HEK293 (cell line): ENCODE data around the gene RHOU.

Experiments
- ATF2 ChIP-seq: fragments of 450-650 bp; formaldehyde crosslinking; IDR thresholded peaks from 2 replicates; pipeline ENCODE4 v1.5.1; 2016; ENCODE audit warnings: missing biosample characterization, missing genetic modification characterization, low read depth
- BCL11A ChIP-seq: fragments of 450-650 bp; formaldehyde crosslinking; IDR thresholded peaks from 2 replicates; pipeline ENCODE4 v1.5.1; 2016; ENCODE audit warnings: low read depth, missing biosample characterization, missing genetic modification characterization
- CTCF ChIP-seq: fragments of 450-650 bp; formaldehyde crosslinking; IDR thresholded peaks from 2 replicates; pipeline ENCODE4 v1.5.1; 2016; ENCODE audit warnings: missing biosample characterization, missing genetic modification characterization
- FEZF1 ChIP-seq: fragments of 450-650 bp; formaldehyde crosslinking; IDR thresholded peaks from 2 replicates; pipeline ENCODE4 v1.5.1; 2016; ENCODE audit warnings: missing biosample characterization, missing genetic modification characterization
- GFI1B ChIP-seq: fragments of 450-650 bp; formaldehyde crosslinking; IDR thresholded peaks from 2 replicates; pipeline ENCODE4 v1.5.1; 2016; ENCODE audit warnings: missing biosample characterization, missing genetic modification characterization
- GLIS1 ChIP-seq: fragments of 450-650 bp; formaldehyde crosslinking; IDR thresholded peaks from 2 replicates; pipeline ENCODE4 v1.5.1; 2016; ENCODE audit warnings: missing biosample characterization, missing genetic modification characterization
- KLF10 ChIP-seq: fragments of 450-650 bp; IDR thresholded peaks from 2 replicates; pipeline ENCODE4 v1.5.1; 2018; ENCODE audit warnings: missing biosample characterization, mild to moderate bottlenecking, missing genetic modification characterization
- MEIS1 ChIP-seq: sonication (generic); formaldehyde crosslinking; IDR thresholded peaks from 2 replicates; pipeline ENCODE4 v1.8.1; 2022; ENCODE audit warnings: missing genetic modification reagents, mild to moderate bottlenecking, borderline replicate concordance
- RBAK ChIP-seq: fragments of 450-650 bp; formaldehyde crosslinking; IDR thresholded peaks from 2 replicates; pipeline ENCODE4 v1.5.1; 2016; ENCODE audit warnings: missing biosample characterization, missing genetic modification characterization
- SP3 ChIP-seq: fragments of 450-650 bp; formaldehyde crosslinking; IDR thresholded peaks from 2 replicates; pipeline ENCODE4 v1.5.1; 2016; ENCODE audit warnings: missing biosample characterization, missing genetic modification characterization
- WT1 ChIP-seq: fragments of 450-650 bp; formaldehyde crosslinking; IDR thresholded peaks from 2 replicates; pipeline ENCODE4 v1.5.1; 2016; ENCODE audit warnings: missing biosample characterization, missing genetic modification characterization
- ZBTB17 ChIP-seq: fragments of 450-650 bp; formaldehyde crosslinking; IDR thresholded peaks from 2 replicates; pipeline ENCODE4 v1.5.1; 2016; ENCODE audit warnings: missing biosample characterization, missing genetic modification characterization
- ZBTB48 ChIP-seq: fragments of 450-650 bp; formaldehyde crosslinking; IDR thresholded peaks from 2 replicates; pipeline ENCODE4 v1.5.1; 2016; ENCODE audit warnings: missing biosample characterization, missing genetic modification characterization
- ZEB2 ChIP-seq: fragments of 450-650 bp; formaldehyde crosslinking; IDR thresholded peaks from 2 replicates; pipeline ENCODE4 v1.5.1; 2016; ENCODE audit warnings: missing biosample characterization, missing genetic modification characterization
- ZFHX2 ChIP-seq: fragments of 450-650 bp; formaldehyde crosslinking; conservative IDR thresholded peaks from 2 replicates; pipeline ENCODE4 v1.5.1; 2016; ENCODE audit warnings: missing biosample characterization, missing genetic modification characterization
- ZNF10 ChIP-seq: fragments of 450-650 bp; formaldehyde crosslinking; IDR thresholded peaks from 2 replicates; pipeline ENCODE4 v1.5.1; 2017; ENCODE audit warnings: missing biosample characterization, missing genetic modification characterization
- ZNF121 ChIP-seq: fragments of 450-650 bp; formaldehyde crosslinking; IDR thresholded peaks from 2 replicates; pipeline ENCODE4 v1.5.1; 2016; ENCODE audit warnings: missing biosample characterization, missing genetic modification characterization
- ZNF155 ChIP-seq: fragments of 450-650 bp; formaldehyde crosslinking; IDR thresholded peaks from 2 replicates; pipeline ENCODE4 v1.5.1; 2016; ENCODE audit warnings: missing biosample characterization, missing genetic modification characterization
- ZNF16 ChIP-seq: fragments of 450-650 bp; formaldehyde crosslinking; IDR thresholded peaks from 2 replicates; pipeline ENCODE4 v1.5.1; 2016; ENCODE audit warnings: low read depth, missing biosample characterization, missing genetic modification characterization
- ZNF184 ChIP-seq: fragments of 450-650 bp; IDR thresholded peaks from 2 replicates; pipeline ENCODE4 v1.5.1; 2018; ENCODE audit warnings: missing biosample characterization, mild to moderate bottlenecking, missing genetic modification characterization
- ZNF24 ChIP-seq: fragments of 450-650 bp; formaldehyde crosslinking; IDR thresholded peaks from 2 replicates; pipeline ENCODE4 v1.5.1; 2016; ENCODE audit warnings: missing biosample characterization, missing genetic modification characterization
- ZNF248 ChIP-seq: fragments of 450-650 bp; formaldehyde crosslinking; IDR thresholded peaks from 2 replicates; pipeline ENCODE4 v1.5.1; 2017; ENCODE audit warnings: missing biosample characterization, missing genetic modification characterization
- ZNF274 ChIP-seq, 2 experiments: fragments of 200-500 bp in 1 of 2; fragments of 450-650 bp in 1 of 2; sonication (Bioruptor generic) in 1 of 2; formaldehyde crosslinking in 1 of 2; IDR thresholded peaks; 2 replicates each; pipeline versions ENCODE4 v1.5.1 to v1.6.1; 2014 to 2016; ENCODE audit warnings: borderline replicate concordance in 1 of 2, inconsistent platforms in 1 of 2, low read length in 1 of 2, missing biosample characterization in 1 of 2, missing genetic modification characterization in 1 of 2
- ZNF311 ChIP-seq: fragments of 450-650 bp; formaldehyde crosslinking; IDR thresholded peaks from 2 replicates; pipeline ENCODE4 v1.5.1; 2017; ENCODE audit warnings: missing biosample characterization, missing genetic modification characterization, borderline replicate concordance
- ZNF404 ChIP-seq: fragments of 450-650 bp; formaldehyde crosslinking; IDR thresholded peaks from 2 replicates; pipeline ENCODE4 v1.5.1; 2017; ENCODE audit warnings: missing biosample characterization, missing genetic modification characterization
- ZNF501 ChIP-seq: fragments of 450-650 bp; formaldehyde crosslinking; IDR thresholded peaks from 2 replicates; pipeline ENCODE4 v1.5.1; 2016; ENCODE audit warnings: missing biosample characterization, missing genetic modification characterization
- ZNF549 ChIP-seq: fragments of 450-650 bp; IDR thresholded peaks from 2 replicates; pipeline ENCODE4 v1.5.1; 2018; ENCODE audit warnings: missing biosample characterization, missing genetic modification characterization, mild to moderate bottlenecking, inconsistent platforms, moderate library complexity
- ZNF558 ChIP-seq: fragments of 450-650 bp; formaldehyde crosslinking; IDR thresholded peaks from 2 replicates; pipeline ENCODE4 v1.5.1; 2016; ENCODE audit warnings: missing biosample characterization, missing genetic modification characterization
- ZNF623 ChIP-seq: fragments of 450-650 bp; formaldehyde crosslinking; IDR thresholded peaks from 2 replicates; pipeline ENCODE4 v1.5.1; 2016; ENCODE audit warnings: missing biosample characterization, missing genetic modification characterization
- ZNF837 ChIP-seq: fragments of 450-650 bp; formaldehyde crosslinking; IDR thresholded peaks from 2 replicates; pipeline ENCODE4 v1.5.1; 2016; ENCODE audit warnings: missing biosample characterization, missing genetic modification characterization
- ZSCAN30 ChIP-seq: fragments of 450-650 bp; IDR thresholded peaks from 2 replicates; pipeline ENCODE4 v1.5.1; 2018; ENCODE audit warnings: missing biosample characterization, mild to moderate bottlenecking, missing genetic modification characterization, moderate library complexity
- ZSCAN5A ChIP-seq: fragments of 450-650 bp; formaldehyde crosslinking; IDR thresholded peaks from 2 replicates; pipeline ENCODE4 v1.5.1; 2016; ENCODE audit warnings: missing biosample characterization, missing genetic modification characterization
- TF ChIP-seq, protein P1 (sequence below): fragments of 450-650 bp; formaldehyde crosslinking; IDR thresholded peaks from 2 replicates; pipeline ENCODE4 v1.5.1; 2016; ENCODE audit warnings: missing biosample characterization, missing genetic modification characterization

RHOU gene

DNA sequence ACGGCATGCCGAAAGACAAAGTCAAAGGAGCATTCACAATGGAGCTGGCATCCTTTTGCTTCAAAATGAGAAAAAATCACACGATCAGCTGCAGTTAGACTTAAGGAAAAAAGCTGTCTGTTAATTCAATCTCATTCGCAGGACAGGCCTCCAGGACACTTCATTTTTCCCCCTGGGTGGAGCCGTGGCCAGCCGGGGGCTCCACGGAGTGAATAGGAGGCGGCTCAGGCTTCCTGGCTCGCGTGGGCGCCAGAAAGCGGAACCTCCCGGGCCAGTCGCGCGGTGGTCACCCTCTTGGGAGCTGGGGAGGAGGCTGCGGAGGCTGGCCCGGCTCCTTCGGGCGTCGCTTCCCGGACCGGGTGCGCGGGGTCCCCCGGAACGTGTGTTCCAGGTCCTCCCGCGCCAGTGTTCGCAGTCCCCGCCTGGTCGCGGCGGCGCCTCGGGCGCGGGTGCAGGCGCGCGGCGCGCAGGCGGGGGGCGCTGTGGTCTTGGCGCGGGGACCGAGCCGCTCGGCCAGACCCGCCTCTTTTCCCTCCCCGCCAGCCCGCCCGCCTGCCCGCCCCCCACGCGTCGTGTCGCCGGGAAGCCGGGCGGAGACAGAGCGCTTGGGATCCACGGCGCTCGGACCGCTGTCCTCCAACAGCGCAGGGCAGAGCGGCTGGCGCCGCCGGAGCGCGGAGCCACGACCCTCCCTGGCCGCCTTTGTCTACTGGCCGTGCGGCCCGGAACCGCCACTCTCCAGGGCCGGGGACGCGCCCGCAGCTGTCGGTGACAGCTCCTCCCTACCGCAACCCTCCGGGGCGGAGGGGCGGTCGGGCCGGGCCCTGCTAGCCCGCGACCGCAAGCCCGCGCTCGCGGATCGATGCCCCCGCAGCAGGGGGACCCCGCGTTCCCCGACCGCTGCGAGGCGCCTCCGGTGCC, at the start of gene RHOU (continued):
- TF ChIP-seq ZNF248 (tag by site-specific recombination) (no peak), ZNF24 (tag by site-specific recombination) (no peak), ZSCAN5A (tag by site-specific recombination) (0 out of 2 replicates have a peak, but pooled peaks have one; percentile 62), SP3 (tag by site-specific recombination) (peak; percentile 80), ZNF623 (tag by site-specific recombination) (no peak), ZNF121 (tag by site-specific recombination) (no peak), GFI1B (tag by site-specific recombination) (no peak), MEIS1 (CRISPR knock-in tag) (no peak), ZNF404 (no peak), ATF2 (tag by site-specific recombination) (no peak), ZNF837 (tag by site-specific recombination) (no peak), BCL11A (no peak), ZBTB48 (tag by site-specific recombination) (no peak), ZFHX2 (tag by site-specific recombination) (peak; percentile 88), ZEB2 (peak; percentile 74; the same call in 1 of the 2 replicates), GLIS1 (tag by site-specific recombination) (peak; percentile 53), FEZF1 (tag by site-specific recombination) (no peak), ZNF558 (no peak), ZNF155 (no peak), WT1 (tag by site-specific recombination) (peak; percentile 57; the same call in 1 of the 2 replicates), ZNF311 (tag by site-specific recombination) (no peak), ZNF10 (tag by site-specific recombination) (no peak), KLF10 (tag by site-specific recombination) (peak; percentile 56; the same call in 1 of the 2 replicates), ZNF501 (tag by site-specific recombination) (0 out of 2 replicates have a peak, but pooled peaks have one; percentile 22), ZNF274 (IDR thresholded peaks at IDR 0.05; ENCODE audit: low read length) (no peak), ZNF274 (tag by site-specific recombination; IDR thresholded peaks at IDR 0.05; ENCODE audit: borderline replicate concordance) (no peak), ZNF16 (tag by site-specific recombination) (no peak), ZBTB17 (tag by site-specific recombination) (no peak; the same call in 1 of the 2 replicates), ZNF549 (tag by site-specific recombination) (no peak; the same call in 1 of the 2 replicates), RBAK (tag by site-specific recombination) (no peak), ZNF184 (no peak; the same call in 1 of the 2 replicates), ZSCAN30 (tag by site-specific recombination) (0 out of 2 replicates have a peak, but pooled peaks have one; percentile 74), CTCF (tag by site-specific recombination) (peak; percentile 76)
- TF ChIP-seq, protein P1, sequence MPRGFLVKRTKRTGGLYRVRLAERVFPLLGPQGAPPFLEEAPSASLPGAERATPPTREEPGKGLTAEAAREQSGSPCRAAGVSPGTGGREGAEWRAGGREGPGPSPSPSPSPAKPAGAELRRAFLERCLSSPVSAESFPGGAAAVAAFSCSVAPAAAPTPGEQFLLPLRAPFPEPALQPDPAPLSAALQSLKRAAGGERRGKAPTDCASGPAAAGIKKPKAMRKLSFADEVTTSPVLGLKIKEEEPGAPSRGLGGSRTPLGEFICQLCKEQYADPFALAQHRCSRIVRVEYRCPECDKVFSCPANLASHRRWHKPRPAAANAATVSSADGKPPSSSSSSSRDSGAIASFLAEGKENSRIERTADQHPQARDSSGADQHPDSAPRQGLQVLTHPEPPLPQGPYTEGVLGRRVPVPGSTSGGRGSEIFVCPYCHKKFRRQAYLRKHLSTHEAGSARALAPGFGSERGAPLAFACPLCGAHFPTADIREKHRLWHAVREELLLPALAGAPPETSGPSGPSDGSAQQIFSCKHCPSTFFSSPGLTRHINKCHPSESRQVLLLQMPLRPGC = no peak
